GF-D8 (cell line): ENCODE measurements around the gene ADGRG4.
A peak's percentile ranks its signal among the peaks of the same experiment; 100 is the strongest.
"Not testable (repeated sequence)": the region's sequence is repeated elsewhere in the genome, so short reads cannot be mapped to it uniquely, and the experiment has no call there.

ENCODE experiments used
- DNase-seq: peaks from one replicate; lab custom pipeline; 2025; lab: John Stamatoyannopoulos, UW

Gene ADGRG4, protein sequence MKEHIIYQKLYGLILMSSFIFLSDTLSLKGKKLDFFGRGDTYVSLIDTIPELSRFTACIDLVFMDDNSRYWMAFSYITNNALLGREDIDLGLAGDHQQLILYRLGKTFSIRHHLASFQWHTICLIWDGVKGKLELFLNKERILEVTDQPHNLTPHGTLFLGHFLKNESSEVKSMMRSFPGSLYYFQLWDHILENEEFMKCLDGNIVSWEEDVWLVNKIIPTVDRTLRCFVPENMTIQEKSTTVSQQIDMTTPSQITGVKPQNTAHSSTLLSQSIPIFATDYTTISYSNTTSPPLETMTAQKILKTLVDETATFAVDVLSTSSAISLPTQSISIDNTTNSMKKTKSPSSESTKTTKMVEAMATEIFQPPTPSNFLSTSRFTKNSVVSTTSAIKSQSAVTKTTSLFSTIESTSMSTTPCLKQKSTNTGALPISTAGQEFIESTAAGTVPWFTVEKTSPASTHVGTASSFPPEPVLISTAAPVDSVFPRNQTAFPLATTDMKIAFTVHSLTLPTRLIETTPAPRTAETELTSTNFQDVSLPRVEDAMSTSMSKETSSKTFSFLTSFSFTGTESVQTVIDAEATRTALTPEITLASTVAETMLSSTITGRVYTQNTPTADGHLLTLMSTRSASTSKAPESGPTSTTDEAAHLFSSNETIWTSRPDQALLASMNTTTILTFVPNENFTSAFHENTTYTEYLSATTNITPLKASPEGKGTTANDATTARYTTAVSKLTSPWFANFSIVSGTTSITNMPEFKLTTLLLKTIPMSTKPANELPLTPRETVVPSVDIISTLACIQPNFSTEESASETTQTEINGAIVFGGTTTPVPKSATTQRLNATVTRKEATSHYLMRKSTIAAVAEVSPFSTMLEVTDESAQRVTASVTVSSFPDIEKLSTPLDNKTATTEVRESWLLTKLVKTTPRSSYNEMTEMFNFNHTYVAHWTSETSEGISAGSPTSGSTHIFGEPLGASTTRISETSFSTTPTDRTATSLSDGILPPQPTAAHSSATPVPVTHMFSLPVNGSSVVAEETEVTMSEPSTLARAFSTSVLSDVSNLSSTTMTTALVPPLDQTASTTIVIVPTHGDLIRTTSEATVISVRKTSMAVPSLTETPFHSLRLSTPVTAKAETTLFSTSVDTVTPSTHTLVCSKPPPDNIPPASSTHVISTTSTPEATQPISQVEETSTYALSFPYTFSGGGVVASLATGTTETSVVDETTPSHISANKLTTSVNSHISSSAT (N-terminal part only)

DNA sequence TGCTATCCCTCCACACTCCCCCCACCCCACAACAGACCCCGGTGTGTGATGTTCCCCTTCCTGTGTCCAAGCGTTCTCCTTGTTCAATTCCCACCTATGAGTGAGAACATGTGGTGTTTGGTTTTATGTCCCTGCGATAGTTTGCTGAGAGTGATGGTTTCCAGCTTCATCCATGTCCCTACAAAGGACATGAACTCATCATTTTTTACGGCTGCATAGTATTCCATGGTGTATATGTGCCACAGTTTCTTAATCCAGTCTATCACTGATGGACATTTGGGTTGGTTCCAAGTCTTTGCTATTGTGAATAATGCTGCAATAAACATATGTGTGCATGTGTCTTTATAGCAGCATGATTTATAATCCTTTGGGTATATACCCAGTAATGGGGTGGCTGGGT is at the start of gene ADGRG4:
TSS of gene ADGRG4 (plus strand) at position 243 of the 400 bp plus-strand sequence. CDS start 7,815 bp downstream, outside the sequence.
- not testable (repeated sequence) for DNase-seq

DNA sequence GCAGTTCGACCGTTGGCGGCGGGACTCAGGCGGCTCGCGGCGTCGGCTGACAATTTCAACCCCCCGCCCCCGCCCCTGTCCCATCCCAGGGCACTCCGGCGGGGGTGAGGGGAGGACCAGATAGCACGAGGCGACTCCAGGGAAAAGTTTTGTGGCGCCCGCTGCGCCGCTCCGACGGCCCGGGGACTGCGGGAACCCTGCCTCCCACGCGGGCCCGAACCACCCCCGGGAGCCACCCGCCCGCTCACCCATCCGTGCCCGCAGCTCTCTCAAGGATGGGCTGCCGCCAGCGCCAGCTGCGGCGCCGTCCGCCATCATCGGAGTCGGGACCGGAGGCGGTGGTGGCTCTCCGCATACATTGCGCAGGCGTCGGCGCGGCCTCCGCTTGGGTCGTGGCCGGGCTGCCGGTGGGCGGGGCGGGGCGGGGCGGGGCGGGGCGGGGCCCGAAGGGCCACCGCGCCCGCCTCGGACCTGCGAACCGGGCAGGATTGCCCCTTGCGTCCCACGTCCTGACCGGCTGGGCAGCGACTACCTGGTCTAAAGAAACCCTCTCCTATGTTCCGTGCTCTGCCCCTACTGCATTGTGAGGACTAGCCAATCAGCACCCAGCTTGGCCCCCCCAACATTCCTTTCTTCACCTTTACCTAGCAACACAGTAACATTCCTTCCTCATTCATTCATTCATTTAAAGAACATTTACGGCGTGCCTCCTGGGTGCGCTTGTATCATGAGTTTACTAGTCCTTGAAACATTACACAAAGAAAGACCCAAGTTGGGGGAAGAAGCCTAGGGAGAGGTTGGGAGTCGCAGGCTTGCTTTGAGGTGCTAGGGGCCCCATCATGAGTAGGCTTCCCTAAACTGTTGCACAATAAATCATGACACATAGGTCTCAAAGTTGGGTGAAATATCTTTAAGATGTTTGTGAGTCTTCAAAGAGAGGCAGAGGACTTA is 49.4 kb upstream of the ADGRG4 start, which contains the start of gene MAP7D3:
TSS of gene MAP7D3 (minus strand) at position 360 of the 951 bp plus-strand sequence. CDS start at position 318, 42 bp downstream.
- DNase-seq: no peak

DNA sequence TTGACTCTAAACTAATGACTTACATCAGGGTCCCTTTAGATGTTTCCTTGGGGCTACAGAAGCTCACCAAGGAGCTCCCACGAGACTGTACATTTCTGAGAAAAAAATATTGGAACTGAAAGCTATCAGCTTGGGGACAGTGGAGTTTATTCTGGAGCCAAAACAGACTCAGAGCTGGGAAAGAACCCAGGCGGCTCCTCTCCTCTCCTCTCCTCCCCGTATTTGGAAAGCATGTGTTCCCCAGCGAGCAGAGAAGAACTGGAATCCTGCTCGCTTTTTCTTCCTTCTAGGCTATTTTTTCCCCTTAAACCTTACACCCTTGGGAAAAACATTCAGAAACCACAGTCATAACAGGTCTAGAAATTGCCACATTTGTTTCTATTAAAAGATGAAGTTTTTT is 45.2 kb upstream of the ADGRG4 start:
- DNase-seq: no peak

DNA sequence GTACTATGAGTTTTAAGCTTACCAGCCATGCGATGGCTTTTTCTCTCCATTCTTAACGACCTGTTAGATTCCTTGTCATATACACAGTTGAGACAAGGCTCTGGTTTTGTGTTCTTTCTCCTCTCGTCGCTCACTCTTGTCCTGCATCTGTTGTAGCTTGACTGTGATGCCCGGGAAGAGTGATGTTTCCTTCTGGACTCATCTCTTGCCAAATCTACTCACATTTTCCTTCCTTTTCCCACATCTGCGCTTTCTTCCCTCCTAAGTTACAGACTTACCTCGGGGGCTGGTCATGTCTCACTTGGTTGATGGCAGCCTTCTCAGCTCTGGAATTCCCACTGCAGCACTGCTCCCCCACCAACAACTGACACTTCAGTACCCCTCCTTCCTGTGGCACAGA is 44.7 kb upstream of the ADGRG4 start:
- no peak for DNase-seq

DNA sequence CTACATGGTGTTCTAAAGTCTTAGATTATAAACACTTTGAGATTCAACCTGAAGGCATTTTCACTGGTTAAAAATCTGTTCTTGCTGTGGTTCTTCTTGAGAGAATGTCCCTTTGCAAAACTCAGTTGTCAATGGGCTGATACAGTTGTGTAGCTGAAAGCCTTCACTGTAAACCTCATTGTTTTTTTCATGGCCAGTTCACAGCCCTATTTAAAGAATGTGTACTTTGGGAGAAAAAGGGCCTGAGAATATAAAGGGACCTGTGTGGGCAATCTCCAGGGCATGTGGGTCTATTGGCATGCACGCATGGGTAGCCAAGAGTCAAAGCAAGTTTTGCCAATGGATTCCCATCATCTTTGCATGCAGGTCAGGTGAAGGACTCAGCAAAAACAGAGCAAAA is 41.8 kb upstream of the ADGRG4 start:
- DNase-seq: no peak

DNA sequence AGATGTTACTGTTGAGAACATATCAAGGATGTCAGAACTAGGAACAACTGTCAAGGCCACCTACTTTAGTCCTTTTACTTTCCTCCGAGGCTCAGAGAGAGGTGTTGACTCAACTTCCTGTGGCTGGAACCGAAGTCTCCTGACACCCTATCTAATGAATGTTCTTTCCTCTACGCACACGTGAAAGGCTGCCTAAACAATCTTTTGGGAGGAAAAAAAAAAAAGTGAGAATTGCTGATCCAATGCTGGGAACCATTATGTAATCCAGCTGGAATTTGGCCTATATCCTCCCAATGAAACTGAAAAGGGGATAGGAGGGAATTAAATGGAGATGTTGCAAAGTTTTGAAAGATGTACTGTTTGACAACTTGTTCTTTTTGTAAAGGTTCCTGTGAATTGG is 41.2 kb upstream of the ADGRG4 start:
- DNase-seq: no peak

DNA sequence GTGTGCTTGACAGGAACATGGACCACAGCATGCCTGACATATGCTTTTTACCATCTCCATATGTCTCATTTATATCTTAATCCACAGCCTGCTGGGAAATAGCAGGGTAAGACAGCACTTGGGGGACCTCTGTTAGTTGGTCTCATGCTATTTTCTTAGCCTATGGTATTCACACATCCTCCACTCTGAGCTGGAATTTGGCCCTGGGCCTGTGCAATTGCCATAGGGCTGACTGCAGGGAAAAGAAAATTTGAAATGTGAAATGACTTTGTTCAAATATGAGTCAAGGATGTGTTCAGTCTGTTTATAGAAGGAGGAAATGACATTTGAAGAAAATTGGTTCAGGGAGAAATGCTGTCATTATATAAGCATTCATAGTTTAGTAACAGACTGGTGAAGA is 40.0 kb upstream of the ADGRG4 start:
- no peak for DNase-seq

DNA sequence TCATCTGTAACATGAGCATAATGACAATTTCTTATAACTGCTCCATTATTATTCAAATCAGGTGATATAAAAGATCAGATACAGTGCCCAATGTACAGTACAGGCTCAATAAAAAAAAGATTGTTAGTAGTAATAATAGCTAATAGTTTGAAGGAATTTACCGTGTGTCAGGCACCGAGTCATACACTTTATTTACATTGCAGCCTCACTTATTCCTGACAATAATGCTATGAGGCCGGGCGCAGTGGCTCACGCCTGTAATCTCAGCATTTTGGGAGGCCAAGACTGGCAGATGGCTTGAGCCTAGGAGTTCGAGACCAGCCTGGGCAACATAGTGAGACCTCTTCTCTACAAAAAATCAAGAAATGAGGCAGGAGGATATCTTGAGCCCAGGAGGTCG is 39.4 kb upstream of the ADGRG4 start:
- no peak for DNase-seq

DNA sequence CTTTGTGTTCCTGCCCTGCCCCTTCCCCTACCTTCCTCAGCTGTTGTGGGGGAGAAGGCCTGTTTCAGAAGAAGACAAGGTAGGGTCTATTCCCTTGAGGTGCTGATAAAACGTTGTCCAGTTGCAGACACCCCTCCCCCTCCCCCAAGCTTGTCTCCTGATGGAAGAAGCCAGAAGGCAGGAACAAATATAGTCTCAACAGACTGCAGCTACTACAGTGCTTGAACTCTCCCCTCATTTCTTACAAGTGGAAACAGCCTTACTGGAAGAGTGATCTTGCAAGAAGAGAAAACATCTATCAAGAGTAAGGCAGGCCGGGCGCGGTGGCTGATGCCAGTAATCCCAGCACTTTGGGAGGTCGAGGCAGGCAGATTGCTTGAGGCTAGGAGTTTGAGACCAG is 38.5 kb upstream of the ADGRG4 start:
- DNase-seq: no peak

DNA sequence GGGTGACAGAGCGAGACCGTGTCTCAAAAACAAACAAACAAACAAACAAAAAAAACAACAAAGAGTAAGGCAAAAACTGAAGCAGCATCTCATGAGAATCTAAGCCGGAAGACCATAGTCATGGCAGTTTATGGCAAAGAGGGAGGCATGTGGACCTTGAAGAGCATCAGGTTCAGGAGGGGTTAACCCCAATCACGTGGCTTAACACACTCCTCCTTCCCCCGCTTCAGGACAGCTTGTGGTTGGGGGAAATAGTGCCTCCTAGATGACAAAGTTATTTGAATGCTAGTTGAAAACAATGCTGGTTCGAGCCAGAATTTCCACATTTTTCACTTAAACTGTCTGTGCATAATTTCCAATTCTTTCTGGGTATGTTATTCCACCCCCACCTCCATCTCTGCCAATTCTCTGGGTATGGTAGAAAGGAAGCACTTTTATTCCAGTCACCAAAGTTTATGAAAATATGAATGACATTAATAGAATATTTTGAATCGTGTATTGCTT is 37.9 kb upstream of the ADGRG4 start:
- DNase-seq: no peak

DNA sequence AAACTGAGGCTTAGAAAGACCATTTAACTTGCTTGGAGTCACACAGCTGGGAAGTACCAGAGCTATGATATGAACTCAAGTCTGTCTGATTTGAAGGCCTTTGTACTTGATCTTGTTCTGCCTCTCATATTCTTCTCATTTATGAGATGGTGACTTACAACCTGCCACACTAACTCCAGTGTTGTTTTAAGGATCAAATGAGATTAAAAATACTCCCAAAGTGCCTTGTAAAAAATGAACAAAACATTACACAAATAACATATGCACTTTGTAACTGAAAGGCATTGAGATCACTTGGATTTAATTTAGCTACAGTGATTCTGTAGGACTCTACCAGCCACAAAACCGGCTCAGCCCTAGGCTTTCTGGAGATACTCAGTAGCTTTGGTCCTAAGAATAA is 33.9 kb upstream of the ADGRG4 start:
- DNase-seq: no peak

DNA sequence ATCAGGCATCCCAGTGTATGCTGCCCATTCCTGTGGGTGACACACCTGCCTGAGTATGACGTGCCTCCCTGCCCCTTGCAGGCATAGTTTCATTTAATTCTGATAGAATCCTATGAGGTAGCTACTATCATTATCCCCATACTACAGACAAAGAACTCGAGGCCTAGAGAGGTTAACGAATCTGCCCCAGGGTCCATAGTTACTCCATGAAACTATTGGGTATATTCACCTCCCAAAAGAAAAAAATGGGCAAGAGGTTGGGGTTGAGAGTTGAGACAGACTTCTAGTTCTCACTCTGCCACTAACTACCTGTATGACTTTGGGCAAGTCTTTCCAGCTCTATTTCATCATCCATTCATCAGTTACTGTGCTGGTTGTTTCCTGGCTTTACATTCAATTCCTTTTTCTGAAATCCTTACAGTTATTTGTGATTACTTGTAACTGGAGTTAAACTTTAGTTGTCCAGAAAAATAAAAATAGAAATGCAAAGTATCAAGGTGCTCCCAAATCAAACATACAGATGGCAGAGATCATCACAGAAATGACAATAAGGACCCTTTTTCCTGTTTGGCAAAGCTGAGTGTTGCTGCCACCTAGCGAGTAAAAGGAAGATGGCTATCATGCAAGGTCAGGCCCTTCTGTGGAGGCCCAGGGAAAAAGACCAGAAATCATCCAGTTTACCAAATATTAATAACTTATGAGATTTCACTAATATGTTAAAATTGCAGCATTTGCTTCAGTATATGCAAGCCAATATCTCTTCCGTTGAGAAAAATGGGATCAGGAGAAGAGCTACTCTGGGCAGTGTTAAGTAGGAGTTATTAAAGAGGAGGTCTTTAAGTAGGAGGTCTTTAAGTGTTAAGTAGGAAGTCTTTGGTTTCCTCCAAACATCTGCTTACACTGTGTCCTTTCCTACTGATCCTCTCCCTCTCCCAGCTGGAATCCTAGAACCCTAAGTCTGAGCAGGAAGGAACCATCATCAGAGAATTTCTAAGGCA is 32.4 kb upstream of the ADGRG4 start:
- DNase-seq: no peak

DNA sequence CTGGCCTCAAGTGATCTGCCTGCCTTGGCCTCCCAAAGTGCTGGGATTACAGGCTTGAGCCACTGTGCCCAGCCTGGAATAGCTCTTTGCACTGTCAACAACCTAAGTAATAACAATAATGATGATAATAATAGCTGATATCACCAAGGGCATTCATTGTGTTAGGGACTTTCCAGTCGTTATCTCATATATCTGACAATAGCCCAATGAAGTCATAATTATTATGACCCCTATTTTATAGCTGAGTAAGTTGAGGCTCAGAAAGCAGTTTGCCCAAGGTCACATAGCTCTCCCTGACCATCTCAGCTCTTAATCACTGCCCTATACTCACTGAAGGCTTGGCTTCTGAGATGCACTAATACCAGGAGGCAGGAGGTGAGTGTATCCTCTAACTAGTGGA is 30.8 kb upstream of the ADGRG4 start:
- DNase-seq: no peak

DNA sequence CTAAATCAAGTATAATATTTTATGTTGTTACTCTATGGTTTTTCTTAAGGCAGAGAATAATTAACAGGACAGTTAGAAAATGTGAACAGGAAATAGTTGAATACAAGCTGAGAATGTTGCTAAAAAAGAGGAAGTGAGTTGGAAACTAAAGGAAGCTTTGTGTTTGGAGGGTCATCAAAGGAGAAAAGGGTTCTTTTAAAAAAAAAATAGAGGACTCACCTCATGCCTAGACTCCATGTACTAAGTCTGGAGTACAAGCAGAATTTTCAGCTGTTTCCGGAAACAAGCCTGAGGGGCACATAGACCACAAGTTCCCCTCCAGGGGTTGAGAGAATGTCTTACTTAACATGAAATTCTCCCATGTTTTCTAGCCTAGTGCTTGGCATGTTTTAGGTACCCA is 29.5 kb upstream of the ADGRG4 start:
- peak; percentile 33 for DNase-seq

DNA sequence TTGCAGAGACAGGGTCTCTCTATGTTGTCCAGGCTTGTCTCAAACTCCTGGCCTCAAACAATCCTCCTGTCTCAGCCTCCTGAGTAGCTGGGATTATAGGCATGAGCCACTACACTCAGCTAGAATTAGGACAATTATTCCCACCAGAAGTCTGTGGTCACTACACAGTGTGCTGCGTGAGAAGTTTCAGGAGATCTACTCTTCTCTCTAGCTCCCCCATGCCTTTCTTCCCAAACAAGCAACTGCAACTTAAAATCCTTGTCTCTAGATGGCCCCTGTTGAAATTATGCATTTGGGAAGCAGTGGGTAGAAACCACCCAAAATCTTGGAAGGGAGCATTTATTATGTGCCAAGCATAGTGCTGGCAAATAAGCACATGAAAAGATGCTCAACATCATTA is 28.4 kb upstream of the ADGRG4 start:
- no peak for DNase-seq

DNA sequence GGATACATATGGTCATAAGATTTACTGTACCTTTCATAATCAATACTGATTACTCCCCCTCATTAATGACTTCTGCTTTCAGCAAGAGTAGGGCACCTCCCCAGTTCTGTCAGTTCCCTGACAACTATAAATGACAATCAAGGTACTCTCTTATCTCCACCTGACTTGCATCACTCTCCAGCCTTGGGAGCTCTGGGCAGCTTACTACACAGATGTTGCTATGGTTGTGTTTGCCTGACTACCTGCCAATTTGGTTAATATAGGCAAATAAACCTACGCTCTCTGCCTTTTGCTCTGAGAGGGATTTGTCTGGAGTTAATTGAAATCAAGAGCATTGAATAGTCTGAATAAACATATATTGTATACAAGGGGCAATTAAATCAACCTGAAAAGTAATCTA is 26.8 kb upstream of the ADGRG4 start:
- no peak for DNase-seq

DNA sequence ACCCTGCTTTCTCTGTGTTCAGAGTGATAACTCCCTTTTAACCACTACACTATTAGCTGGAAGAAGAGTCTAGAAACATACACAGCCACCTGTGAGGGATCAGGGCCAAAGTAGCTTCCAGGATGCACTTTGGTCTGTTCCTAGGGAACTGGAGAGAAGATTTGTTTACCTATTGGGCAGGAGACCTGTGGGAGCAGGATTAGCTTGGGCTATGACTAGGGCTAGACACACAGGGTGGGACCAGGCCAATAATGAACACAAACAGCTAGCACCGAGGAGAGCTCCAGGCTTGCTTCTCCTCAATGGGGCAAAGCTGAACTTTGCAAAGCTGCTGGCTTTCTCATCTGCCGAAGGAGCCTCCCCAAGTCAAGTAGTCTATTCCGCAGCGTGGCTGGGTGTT is 25.2 kb upstream of the ADGRG4 start:
- no peak for DNase-seq

DNA sequence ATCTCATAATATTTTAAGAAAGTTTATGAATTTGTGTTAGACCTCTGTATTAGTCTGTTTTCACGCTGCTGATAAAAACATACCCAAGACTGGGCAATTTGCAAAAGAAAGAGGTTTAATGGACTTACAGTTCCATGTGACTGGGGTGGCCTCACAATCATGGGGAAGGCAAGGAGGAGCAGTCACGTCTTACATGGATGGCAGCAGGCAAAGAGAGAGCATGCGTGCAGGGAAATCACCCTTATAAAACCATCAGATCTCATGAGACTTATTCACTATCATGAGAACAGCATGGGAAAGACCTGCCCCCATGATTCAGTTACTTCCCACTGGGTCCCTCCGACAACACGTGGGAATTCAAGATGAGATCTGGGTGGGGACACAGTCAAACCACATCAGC is 14.4 kb upstream of the ADGRG4 start:
- not testable (repeated sequence) for DNase-seq

DNA sequence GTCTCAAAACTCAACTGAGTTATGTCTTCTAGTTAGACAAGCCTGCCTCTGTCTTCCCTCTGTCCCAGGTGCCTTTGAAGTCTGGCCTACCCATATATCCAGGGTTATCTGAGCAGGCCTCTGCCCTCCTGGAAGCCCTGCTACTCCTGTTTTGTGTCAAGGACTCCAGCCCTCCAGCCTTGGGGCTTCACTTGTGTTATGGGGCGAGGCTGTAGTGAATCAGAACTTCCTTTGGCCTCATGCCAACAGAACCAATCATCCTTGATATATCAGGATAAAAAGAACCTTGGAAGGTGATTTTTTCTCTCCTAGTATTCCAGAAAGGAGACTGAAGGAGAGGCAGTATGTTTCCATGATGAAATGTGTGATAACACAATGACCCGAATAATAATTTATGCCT is 8.9 kb upstream of the ADGRG4 start:
- no peak for DNase-seq

DNA sequence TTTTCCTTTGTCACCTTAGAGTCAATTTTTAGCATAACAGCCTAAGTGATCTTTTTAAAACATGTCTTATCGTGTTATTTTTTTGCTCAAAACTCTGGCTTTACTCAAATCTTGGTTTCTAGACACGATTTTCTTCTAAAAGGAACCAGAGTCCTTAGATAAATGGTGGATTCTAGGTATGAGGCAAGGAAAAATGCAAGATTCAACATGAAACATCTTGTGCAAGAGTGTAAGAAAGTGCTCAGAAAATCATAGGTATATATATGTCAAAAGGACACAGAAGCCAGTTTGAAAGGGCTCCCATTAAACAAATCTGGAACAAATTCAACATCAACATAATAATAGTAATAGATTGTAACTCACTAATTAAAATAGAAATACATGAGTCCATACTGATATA is 8.1 kb upstream of the ADGRG4 start:
- no peak for DNase-seq
